GM12875 (cell line): ENCODE measurements around the gene PGA4.
"Not testable (repeated sequence)": the region's sequence is repeated elsewhere in the genome, so short reads cannot be mapped to it uniquely, and the experiment has no call there.

Experiments used
- H3K4me3 ChIP-seq: one replicate; pipeline ENCODE4 v1.5.1; 2011; ENCODE audit warnings: low read depth, low read length, control low read depth

PGA4 gene

GRCh38 chr11:61213711-61214324 lies 8.3 kb upstream of the PGA4 start:
- H3K4me3 ChIP-seq = not testable (repeated sequence)

DNA sequence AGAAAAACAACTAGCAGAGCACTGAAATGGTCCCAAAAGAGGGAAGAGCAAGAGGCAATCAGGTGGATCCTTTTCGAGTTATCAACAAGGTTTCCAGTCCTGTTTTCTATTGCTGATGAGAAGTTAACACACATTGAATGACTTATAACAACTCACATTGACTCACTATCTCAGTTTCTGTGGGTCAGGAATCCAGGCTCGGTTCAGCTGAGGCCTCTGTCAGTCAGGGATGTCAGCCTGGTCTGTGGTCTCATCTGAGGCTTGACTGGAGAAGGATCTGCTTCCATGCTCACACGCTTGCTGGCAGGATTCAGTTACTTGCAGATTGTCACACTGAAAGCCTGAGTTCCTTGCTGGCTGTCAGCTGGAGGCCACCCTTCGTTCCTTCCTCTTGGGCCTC lies 3.8 kb upstream of the PGA4 start:
- H3K4me3 ChIP-seq = not testable (repeated sequence)

- not testable (repeated sequence) for H3K4me3 ChIP-seq
Observed at GRCh38 chr11:61219016-61219415, 3.1 kb upstream of the PGA4 start.

DNA sequence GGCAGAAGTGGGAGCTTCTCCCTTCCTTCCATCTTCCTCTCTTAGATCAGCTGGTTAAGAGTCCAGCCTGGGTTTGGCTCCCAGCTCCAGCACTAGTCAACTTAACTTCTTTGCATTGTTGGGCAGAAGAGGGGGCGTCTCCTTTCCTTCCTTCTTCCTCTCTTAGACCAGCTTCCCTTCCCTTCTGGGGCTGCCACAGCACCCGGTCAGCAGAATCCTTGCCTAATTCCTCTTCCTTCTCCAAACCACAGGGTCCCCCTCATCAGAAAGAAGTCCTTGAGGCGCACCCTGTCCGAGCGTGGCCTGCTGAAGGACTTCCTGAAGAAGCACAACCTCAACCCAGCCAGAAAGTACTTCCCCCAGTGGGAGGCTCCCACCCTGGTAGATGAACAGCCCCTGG lies 545 bp downstream of the PGA4 start:
- not testable (repeated sequence) for H3K4me3 ChIP-seq

DNA sequence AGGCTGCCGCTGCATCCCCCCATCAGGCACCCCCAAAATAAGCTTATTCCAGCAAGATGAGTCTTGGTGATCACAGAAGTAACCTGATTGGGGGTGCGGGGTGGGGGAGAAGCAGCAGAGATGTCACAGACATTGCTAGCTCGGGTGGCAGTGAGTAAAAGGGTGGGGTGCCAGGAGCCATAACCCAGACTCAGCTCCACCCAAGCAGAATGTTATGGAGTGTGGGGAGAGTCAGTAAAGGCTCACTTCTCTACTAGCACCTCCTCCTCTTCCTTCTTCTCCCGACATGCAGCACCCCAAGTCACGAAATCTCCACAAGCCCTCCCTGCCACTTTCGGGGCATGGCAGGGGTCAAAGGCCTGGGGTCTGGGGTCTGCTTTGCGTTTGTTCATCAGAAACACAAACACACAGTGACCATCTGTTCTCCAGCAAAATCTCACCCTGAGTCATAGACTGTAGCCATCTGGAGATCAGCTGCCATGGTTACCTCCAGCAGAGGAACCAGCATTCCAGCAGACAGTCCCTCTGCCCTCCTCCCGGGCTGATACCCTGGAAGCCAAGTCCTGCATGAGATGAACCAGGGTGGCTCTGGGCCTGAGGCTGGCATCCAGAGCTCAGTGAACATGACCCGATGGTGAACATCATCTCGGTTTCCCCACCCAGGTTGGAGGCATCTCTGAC lies 4.5 kb downstream of the PGA4 start:
- H3K4me3 ChIP-seq = not testable (repeated sequence)

DNA sequence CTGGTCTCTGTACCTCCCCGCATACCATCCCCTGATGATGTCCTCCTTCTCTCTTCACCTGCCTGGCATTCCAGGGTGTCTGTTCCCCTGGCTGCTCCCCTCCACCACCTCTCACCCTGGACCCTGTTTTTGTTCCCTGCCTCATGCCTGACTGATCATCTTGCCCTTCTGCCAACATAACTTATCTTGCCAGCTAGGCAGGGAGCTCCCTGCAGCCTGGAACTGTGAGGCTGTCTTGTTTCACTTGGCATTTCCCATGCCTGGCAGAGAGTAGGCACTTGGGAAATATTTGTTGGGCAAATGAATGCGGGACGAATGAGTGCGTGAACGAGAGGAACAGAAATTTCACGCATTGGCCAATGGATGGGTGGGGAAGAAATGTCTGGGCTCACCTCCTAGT lies 7.3 kb downstream of the PGA4 start:
- not testable (repeated sequence) for H3K4me3 ChIP-seq

- not testable (repeated sequence) for H3K4me3 ChIP-seq
Observed at GRCh38 chr11:61231033-61231432, 8.9 kb downstream of the PGA4 start.

DNA sequence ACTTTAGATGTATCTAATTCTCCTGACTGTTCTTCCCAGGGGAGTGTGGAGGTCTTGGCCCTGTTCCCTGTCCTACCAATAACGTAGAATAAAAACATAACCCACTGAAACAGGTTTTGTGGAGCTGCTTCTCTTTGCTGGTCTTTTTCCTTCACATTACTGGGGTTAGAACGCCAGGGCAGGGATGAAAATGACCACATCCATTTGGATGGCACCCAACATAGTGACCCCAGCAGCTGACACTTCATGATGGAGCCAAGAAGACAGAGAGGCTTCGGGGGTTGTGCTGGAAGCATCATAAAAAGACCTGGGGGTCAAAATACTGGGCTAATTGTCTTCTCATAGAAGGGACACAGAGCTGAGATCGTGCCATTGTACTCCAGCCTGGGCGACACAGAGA lies 9.4 kb downstream of the PGA4 start:
- not testable (repeated sequence) for H3K4me3 ChIP-seq

- H3K4me3 ChIP-seq = not testable (repeated sequence)
Observed at GRCh38 chr11:61232548-61233145, 10.5 kb downstream of the PGA4 start.

DNA sequence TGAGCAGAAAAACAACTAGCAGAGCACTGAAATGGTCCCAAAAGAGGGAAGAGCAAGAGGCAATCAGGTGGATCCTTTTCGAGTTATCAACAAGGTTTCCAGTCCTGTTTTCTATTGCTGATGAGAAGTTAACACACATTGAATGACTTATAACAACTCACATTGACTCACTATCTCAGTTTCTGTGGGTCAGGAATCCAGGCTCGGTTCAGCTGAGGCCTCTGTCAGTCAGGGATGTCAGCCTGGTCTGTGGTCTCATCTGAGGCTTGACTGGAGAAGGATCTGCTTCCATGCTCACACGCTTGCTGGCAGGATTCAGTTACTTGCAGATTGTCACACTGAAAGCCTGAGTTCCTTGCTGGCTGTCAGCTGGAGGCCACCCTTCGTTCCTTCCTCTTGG lies 15.0 kb downstream of the PGA4 start:
- H3K4me3 ChIP-seq = not testable (repeated sequence)

- H3K4me3 ChIP-seq = not testable (repeated sequence)
Observed at GRCh38 chr11:61240288-61240687, 18.1 kb downstream of the PGA4 start.

DNA sequence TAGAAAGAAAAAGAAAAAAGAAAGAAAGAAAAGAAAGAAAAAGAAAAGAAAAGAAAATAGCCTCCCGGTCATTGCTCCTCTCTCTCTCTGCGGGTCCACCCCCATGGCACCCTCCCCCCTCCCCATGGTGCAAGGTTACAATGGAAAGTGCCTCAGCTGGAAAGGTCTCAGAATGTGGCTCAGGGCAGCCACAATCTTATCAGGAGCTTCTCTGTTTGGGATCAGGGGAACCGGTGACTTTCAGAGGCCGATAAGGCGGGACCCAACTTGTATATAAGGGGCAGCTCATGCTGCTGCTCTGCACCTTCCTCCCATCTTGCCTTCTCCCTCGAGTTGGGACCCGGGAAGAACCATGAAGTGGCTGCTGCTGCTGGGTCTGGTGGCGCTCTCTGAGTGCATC lies 18.7 kb downstream of the PGA4 start, which contains the start of gene PGA5:
Gene PGA5 (plus strand): TSS at position 301 of the 400 bp plus-strand sequence. CDS start 52 bp downstream, at position 353.
- not testable (repeated sequence) for H3K4me3 ChIP-seq

DNA sequence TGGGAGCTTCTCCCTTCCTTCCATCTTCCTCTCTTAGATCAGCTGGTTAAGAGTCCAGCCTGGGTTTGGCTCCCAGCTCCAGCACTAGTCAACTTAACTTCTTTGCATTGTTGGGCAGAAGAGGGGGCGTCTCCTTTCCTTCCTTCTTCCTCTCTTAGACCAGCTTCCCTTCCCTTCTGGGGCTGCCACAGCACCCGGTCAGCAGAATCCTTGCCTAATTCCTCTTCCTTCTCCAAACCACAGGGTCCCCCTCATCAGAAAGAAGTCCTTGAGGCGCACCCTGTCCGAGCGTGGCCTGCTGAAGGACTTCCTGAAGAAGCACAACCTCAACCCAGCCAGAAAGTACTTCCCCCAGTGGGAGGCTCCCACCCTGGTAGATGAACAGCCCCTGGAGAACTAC lies 19.4 kb downstream of the PGA4 start:
- H3K4me3 ChIP-seq = not testable (repeated sequence)

GRCh38 chr11:61245284-61245964 lies 23.3 kb downstream of the PGA4 start:
- not testable (repeated sequence) for H3K4me3 ChIP-seq

GRCh38 chr11:61248071-61248470 lies 25.9 kb downstream of the PGA4 start:
- H3K4me3 ChIP-seq = not testable (repeated sequence)

DNA sequence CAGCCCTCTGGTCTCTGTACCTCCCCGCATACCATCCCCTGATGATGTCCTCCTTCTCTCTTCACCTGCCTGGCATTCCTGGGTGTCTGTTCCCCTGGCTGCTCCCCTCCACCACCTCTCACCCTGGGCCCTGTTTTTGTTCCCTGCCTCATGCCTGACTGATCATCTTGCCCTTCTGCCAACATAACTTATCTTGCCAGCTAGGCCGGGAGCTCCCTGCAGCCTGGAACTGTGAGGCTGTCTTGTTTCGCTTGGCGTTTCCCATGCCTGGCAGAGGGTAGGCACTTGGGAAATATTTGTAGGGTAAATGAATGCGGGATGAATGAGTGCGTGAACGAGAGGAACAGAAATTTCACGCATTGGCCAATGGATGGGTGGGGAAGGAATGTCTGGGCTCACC lies 27.1 kb downstream of the PGA4 start:
- not testable (repeated sequence) for H3K4me3 ChIP-seq

- H3K4me3 ChIP-seq = not testable (repeated sequence)
Observed at GRCh38 chr11:61250796-61251765, 28.9 kb downstream of the PGA4 start.

- not testable (repeated sequence) for H3K4me3 ChIP-seq
Observed at GRCh38 chr11:61252332-61252731, 30.2 kb downstream of the PGA4 start.
